Subcutaneous abdominal adipose tissue (tissue), 5 donors: Measurements from ENCODE around the gene TBC1D22A.

Experiments used
- H3K27ac ChIP-seq: one replicate; pipeline ENCODE4 v1.7.0; 2013; ENCODE audit warnings: low read depth, mild to moderate bottlenecking, inconsistent platforms, low read length, moderate library complexity
- H3K27me3 ChIP-seq, 5 donors: one replicate each; pipeline ENCODE4 v1.7.0; 2013; ENCODE audit warnings: low read length in 5 of 5, inconsistent platforms in 1 of 5; ENCODE audit not compliant: control insufficient read depth in 5 of 5, insufficient read depth in 4 of 5
- H3K36me3 ChIP-seq, 5 donors: one replicate each; pipeline ENCODE4 v1.7.0; 2013; ENCODE audit warnings: low read length in 5 of 5; ENCODE audit not compliant: control insufficient read depth in 5 of 5, insufficient read depth in 5 of 5
- H3K4me1 ChIP-seq, 5 donors: one replicate each; pipeline ENCODE4 v1.7.0; 2013; ENCODE audit warnings: low read length in 5 of 5, mild to moderate bottlenecking in 3 of 5, moderate library complexity in 1 of 5; ENCODE audit not compliant: control insufficient read depth in 5 of 5, insufficient read depth in 5 of 5
- H3K4me3 ChIP-seq, 5 donors: one replicate each; pipeline ENCODE4 v1.7.0; 2013; ENCODE audit warnings: low read length in 5 of 5, low read depth in 1 of 5
- H3K9ac ChIP-seq, 5 donors: one replicate each; pipeline ENCODE4 v1.7.0; 2013; ENCODE audit warnings: low read length in 5 of 5, mild to moderate bottlenecking in 4 of 5, moderate library complexity in 3 of 5
- H3K9me3 ChIP-seq, 5 donors: one replicate each; pipeline ENCODE4 v1.7.0; 2013; ENCODE audit warnings: low read length in 5 of 5; ENCODE audit not compliant: control insufficient read depth in 5 of 5
- donor health status: healthy.
- donor health status: healthy.
- donor health status: healthy.
- donor health status: healthy.
- donor health status: healthy.

Gene TBC1D22A

DNA sequence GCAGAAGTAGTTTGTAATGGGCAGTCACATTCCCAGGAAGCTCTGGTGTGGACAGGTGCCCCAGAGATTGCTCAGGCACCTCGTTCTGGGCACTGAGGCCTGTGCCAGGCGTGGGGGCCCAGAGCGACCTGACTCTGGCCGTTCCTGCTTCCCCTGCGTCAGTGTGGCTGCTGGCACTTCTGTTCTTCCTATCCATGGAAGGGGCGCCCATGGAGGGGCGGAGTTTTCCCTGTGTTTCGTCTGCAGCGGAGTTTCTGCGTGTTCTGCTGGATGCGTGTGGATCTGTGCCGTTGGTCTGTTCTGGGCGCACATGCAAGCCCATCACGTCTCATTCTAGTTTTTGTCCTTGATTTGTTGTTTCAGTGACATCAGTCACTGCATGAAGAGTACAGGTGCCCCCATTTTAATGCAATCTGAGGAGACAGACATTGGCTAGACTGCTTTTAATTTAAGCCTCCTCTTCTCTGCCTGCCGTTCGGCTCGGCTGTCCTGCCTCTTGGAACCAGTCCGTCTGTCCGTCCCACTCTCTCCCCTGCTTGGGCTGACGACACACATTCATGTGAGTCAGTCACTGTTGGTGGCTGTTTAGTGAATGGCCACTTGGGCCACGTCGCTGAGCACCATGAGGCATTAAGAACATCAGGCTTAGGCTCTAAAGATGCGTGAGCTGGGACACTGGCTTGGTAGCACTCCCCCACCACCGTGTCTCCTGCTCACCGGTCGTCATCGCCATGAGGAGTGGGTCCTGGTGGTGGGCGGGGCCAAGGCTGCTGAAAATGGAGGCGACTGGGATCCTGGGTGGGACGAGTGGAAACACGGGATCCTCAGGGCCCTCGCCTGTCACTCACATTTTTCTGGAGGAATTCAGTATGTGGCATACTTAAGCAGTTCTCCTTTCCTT, 255.8 kb downstream of the TBC1D22A start:
- Histone ChIP-seq H3K36me3 (peaks cover 0 to 30% (median 5%) of the 10 kb centered on the region in 5 donors), H3K27me3 (no peaks in the 10 kb centered on the region)

GRCh38 chr22:47019012-47019790, 256.8 kb downstream of the TBC1D22A start:
- Histone ChIP-seq H3K4me1 (no peaks in the 10 kb centered on the region), H3K9me3 (no peaks in the 10 kb centered on the region), H3K4me3 (no peak overlapping the region), H3K9ac (no peak overlapping the region), H3K27me3 (no peaks in the 10 kb centered on the region), H3K36me3 (peaks cover 0 to 33% (median 10%) of the 10 kb centered on the region in 5 donors), H3K27ac (no peak overlapping the region)

More for the DNA sequence above, 255.8 kb downstream of the TBC1D22A start:
- Histone ChIP-seq H3K27ac (no peak overlapping the region), H3K4me1 (no peaks in the 10 kb centered on the region), H3K4me3 (no peak overlapping the region), H3K9me3 (no peaks in the 10 kb centered on the region), H3K9ac (no peak overlapping the region)

DNA sequence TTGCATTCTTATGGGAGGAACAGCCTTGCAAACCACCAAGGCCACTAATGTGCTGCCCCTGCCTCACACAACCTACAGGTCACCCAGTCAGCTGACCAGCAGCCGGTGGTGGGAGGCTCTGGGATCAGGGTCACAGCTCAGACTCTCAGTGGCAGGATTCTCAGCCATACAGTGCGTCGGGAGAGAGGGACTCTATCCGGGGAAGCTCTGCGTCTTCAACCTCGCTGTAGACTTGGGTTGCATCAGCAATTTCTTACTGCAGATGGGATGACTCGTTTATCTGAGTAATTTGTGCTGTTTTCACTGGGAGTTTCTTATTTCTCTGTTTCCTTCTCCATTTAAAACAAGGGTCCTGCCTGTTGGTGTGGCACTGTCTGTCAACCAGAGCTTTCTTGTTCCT, 257.7 kb downstream of the TBC1D22A start:
- Histone ChIP-seq H3K27me3 (no peaks in the 10 kb centered on the region), H3K36me3 (peaks cover 0 to 27% (median 10%) of the 10 kb centered on the region in 5 donors), H3K4me1 (no peaks in the 10 kb centered on the region), H3K27ac (no peak overlapping the region), H3K9ac (no peak overlapping the region), H3K4me3 (no peak overlapping the region), H3K9me3 (no peaks in the 10 kb centered on the region)

DNA sequence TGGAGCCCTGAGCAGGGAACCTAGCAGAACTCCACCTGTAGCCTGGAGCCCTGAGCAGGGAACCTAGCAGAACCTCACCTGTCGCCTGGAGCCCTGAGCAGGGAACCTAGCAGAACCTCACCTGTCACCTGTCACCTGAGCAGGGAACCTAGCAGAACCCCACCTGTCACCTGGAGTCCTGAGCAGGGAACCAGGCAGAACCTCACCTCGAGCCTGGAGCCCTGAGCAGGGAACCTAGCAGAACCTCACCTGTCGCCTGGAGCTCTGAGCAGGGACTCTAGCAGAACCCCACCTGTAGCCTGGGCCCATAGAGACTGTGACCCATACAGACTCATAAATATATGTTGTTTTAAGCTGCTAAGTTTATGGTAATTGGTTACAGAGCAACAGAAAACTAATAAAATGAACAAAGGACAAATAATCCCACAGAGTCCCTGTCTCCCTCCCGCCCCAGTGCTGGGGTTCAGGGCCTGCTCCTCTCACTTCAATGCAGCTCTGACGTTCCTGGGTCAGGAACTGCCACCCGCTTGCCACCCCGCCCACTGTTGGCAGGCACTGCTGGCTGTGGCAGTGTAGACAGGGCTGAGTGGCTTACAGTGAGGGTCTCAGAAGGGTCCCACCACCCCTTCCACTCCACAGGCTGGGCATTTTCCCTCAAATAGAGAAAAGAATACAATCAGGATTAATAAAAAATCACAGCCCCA, 259.1 kb downstream of the TBC1D22A start:
- no peaks in the 10 kb centered on the region for H3K27me3 ChIP-seq
- no peaks in the 10 kb centered on the region for H3K9me3 ChIP-seq
- H3K36me3 ChIP-seq, result peaks cover 0 to 14% (median 3%) of the 10 kb centered on the region in 5 donors
- H3K4me1 ChIP-seq, result no peaks in the 10 kb centered on the region
- H3K27ac ChIP-seq, result no peak overlapping the region
- H3K4me3 ChIP-seq, result no peak overlapping the region
- H3K9ac ChIP-seq, result no peak overlapping the region

GRCh38 chr22:47022075-47022473, 259.6 kb downstream of the TBC1D22A start:
- H3K27ac ChIP-seq, result no peak overlapping the region
- no peak overlapping the region for H3K4me3 ChIP-seq
- no peak overlapping the region for H3K9ac ChIP-seq
- H3K4me1 ChIP-seq, result no peaks in the 10 kb centered on the region
- H3K36me3 ChIP-seq, result peaks cover 0 to 10% (median 3%) of the 10 kb centered on the region in 5 donors
- no peaks in the 10 kb centered on the region for H3K27me3 ChIP-seq
- H3K9me3 ChIP-seq, result no peaks in the 10 kb centered on the region

DNA sequence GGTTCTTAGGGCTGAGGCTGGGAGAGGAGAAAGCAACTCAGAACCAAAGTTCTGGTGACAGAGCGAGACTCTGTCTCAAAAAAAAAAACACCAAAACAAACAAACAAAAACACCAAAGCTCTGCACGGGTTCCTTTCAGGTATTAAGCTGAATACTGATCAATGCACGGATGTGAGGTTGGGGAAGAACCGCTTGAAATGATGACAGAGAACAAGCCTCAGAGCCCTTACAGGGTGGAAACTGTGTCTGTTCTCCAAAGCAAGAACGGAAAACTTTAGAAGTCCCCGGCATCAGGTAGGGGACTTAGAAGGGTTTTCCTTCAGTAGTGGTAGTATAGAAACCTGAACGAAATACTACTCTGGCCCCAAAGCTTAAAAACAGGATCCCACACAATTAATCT, 260.0 kb downstream of the TBC1D22A start:
- no peaks in the 10 kb centered on the region for H3K9me3 ChIP-seq
- no peaks in the 10 kb centered on the region for H3K4me1 ChIP-seq
- no peak overlapping the region for H3K4me3 ChIP-seq
- H3K9ac ChIP-seq, result no peak overlapping the region
- peaks cover 0 to 10% (median 3%) of the 10 kb centered on the region in 5 donors for H3K36me3 ChIP-seq
- H3K27me3 ChIP-seq, result no peaks in the 10 kb centered on the region
- no peak overlapping the region for H3K27ac ChIP-seq

DNA sequence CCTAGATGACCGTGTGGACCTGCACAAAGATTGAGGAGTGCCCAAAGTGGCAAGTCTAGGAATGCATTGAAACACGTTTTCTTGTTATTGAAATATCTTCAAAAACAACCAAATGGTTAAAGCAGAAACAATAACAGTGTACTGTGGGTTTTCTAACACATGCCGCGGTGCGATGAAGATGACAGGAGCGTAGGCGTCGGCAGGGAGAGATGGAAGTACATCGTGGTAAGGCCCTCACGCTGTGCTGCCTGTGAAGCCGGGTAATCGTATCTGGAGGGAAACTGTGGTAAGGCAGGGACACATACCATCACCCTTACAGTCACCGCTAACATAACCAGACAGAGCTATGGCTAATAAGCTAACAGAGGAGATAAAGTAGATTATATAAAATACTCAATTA, 261.4 kb downstream of the TBC1D22A start:
- no peak overlapping the region for H3K4me3 ChIP-seq
- no peak overlapping the region for H3K9ac ChIP-seq
- no peaks in the 10 kb centered on the region for H3K27me3 ChIP-seq
- peaks cover 0 to 14% (median 3%) of the 10 kb centered on the region in 5 donors for H3K36me3 ChIP-seq
- H3K4me1 ChIP-seq, result no peaks in the 10 kb centered on the region
- H3K27ac ChIP-seq, result no peak overlapping the region
- H3K9me3 ChIP-seq, result no peaks in the 10 kb centered on the region

DNA sequence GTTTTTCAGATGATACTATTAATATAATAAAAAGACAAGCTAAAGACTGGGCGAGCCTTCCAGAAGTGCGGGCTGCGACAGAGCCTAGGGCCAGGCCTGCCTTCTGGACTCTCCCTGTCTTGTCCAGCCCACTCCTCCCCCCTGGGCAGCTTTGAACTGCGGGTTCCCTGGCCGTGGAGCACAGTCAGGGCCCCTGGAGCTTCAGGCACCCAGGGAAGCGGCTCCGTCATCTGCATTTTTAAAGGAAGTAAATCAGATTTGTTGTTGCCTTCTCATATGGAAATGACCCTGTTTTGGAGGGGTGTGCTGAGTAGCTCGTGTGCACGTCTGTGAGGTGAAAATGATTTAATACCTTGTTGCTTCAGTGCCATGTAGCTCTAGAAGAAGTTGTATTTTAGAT, 265.3 kb downstream of the TBC1D22A start:
- Histone ChIP-seq H3K36me3 (peaks cover 0 to 24% (median 3%) of the 10 kb centered on the region in 5 donors), H3K27me3 (no peaks in the 10 kb centered on the region), H3K27ac (no peak overlapping the region), H3K9ac (no peak overlapping the region), H3K4me1 (peaks cover 0 to 5% (median 0%) of the 10 kb centered on the region in 5 donors), H3K9me3 (no peaks in the 10 kb centered on the region), H3K4me3 (no peak overlapping the region)

DNA sequence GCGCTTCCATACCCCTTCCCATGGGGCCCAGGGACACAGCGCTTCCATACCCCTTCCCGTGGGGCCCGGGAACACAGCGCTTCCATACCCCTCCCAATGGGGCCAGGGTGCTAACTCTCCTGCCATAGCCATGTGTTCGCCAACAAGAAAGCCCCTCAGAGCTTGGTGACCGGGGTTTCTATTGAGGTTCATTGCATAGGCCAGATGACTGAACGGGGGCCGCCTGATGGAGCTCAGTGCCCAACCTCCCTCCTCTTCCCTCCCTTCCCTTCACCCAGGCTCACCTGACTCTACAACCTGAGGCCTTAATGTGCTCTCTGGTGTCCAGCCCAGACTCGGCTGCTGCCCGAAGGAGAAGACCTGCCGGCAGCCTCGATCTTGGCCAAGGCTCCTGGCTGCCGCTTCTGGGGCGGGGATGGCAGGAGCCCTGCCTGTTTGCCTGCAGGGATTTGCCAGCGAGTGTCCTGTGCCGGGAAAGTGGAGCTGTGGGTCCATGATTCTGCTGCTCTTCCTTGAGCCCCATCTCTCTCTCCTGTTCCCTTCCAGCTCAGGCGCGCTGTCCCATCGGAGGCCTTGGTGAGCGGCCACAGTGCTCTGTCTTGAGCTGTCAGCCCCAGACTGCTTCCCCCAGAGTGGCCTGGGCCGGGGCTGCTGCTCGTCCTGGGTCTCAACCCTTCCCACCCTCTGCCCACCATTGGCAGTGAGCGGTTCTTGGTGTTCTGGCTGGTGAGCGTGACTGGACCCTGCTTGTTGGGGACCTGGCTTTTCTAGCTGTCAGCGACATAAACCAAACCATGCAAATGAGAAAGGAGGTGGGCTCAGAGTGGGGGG, 267.0 kb downstream of the TBC1D22A start:
- Histone ChIP-seq H3K27me3 (no peaks in the 10 kb centered on the region), H3K9me3 (no peaks in the 10 kb centered on the region), H3K4me1 (peaks cover 0 to 5% (median 0%) of the 10 kb centered on the region in 5 donors), H3K27ac (no peak overlapping the region), H3K9ac (no peak overlapping the region), H3K36me3 (peaks cover 0 to 21% (median 0%) of the 10 kb centered on the region in 5 donors), H3K4me3 (no peak overlapping the region)
